Measurements from ENCODE around the gene SNW1. TPM values are rescaled to one million over a fixed set of nuclear protein-coding genes. Genes with fewer than 3 reads are reported as not detected.

Gene SNW1
- total RNA-seq, 1 experiment from 2014 or later, result 92.1 TPM

DNA sequence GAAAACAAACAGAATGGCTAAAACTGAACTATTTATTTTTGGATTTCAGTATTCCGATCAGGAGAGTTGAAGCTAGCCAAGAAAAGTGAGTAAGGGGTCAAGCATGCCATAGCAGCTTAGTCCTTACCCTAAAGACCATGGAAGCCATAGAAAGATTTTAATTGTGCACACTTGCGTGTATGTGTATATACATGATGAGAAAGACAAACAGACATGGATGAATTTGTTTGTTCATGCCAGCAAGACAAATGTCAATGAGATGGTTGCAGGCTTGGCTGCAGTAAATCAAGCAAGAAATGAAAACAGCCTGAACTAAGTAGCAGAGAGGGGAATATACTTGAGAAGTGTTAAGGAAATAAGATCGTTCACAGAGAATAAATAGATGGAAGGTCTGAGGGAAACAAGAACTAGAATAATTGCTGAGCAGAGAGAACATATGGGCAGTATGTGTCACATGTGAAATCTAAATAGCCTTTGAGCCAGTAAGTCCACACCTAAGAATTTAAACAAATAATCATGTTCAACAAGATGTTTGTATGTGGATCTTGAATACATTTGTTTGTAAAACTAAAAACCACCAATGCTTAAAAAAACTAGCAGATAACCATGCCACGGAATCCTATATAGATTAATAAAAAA is 14.8 kb downstream of the SNW1 start:
- ATAC-seq, result no peak
- ChIA-PET CTCF (no interaction called here), POLR2A (no interaction called here)
- TF ChIP-seq ZNF219 (CRISPR knock-in tag; IDR thresholded peaks at IDR 0.05; ENCODE audit: borderline replicate concordance), result no peak
- TF ChIP-seq GABPB1 (CRISPR knock-in tag; IDR thresholded peaks at IDR 0.05), result no peak
- no peak for TF ChIP-seq TEAD4 (CRISPR knock-in tag; IDR thresholded peaks at IDR 0.05)
- TF ChIP-seq NFE2L1 (CRISPR knock-in tag; IDR thresholded peaks at IDR 0.05), result no peak
- TF ChIP-seq, protein P1, sequence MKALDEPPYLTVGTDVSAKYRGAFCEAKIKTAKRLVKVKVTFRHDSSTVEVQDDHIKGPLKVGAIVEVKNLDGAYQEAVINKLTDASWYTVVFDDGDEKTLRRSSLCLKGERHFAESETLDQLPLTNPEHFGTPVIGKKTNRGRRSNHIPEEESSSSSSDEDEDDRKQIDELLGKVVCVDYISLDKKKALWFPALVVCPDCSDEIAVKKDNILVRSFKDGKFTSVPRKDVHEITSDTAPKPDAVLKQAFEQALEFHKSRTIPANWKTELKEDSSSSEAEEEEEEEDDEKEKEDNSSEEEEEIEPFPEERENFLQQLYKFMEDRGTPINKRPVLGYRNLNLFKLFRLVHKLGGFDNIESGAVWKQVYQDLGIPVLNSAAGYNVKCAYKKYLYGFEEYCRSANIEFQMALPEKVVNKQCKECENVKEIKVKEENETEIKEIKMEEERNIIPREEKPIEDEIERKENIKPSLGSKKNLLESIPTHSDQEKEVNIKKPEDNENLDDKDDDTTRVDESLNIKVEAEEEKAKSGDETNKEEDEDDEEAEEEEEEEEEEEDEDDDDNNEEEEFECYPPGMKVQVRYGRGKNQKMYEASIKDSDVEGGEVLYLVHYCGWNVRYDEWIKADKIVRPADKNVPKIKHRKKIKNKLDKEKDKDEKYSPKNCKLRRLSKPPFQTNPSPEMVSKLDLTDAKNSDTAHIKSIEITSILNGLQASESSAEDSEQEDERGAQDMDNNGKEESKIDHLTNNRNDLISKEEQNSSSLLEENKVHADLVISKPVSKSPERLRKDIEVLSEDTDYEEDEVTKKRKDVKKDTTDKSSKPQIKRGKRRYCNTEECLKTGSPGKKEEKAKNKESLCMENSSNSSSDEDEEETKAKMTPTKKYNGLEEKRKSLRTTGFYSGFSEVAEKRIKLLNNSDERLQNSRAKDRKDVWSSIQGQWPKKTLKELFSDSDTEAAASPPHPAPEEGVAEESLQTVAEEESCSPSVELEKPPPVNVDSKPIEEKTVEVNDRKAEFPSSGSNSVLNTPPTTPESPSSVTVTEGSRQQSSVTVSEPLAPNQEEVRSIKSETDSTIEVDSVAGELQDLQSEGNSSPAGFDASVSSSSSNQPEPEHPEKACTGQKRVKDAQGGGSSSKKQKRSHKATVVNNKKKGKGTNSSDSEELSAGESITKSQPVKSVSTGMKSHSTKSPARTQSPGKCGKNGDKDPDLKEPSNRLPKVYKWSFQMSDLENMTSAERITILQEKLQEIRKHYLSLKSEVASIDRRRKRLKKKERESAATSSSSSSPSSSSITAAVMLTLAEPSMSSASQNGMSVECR (CRISPR knock-in tag; IDR thresholded peaks at IDR 0.05; ENCODE audit: borderline replicate concordance), result no peak
- TF ChIP-seq, protein P2, sequence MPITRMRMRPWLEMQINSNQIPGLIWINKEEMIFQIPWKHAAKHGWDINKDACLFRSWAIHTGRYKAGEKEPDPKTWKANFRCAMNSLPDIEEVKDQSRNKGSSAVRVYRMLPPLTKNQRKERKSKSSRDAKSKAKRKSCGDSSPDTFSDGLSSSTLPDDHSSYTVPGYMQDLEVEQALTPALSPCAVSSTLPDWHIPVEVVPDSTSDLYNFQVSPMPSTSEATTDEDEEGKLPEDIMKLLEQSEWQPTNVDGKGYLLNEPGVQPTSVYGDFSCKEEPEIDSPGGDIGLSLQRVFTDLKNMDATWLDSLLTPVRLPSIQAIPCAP (CRISPR knock-in tag; IDR thresholded peaks at IDR 0.05), result no peak
- no peak overlapping the region for H3K4me3 Mint-ChIP-seq
- DNase-seq (ENCODE audit: low spot score), result no peak
- H3K27ac Mint-ChIP-seq, result no peak overlapping the region
- peaks cover 56% of the 10 kb centered on the region for H3K36me3 Mint-ChIP-seq
- no peaks in the 10 kb centered on the region for H3K4me1 Mint-ChIP-seq
- peaks cover 7% of the 10 kb centered on the region for H3K9me3 Mint-ChIP-seq
- H3K27me3 Mint-ChIP-seq (ENCODE audit: low read depth), result no peaks in the 10 kb centered on the region

DNA sequence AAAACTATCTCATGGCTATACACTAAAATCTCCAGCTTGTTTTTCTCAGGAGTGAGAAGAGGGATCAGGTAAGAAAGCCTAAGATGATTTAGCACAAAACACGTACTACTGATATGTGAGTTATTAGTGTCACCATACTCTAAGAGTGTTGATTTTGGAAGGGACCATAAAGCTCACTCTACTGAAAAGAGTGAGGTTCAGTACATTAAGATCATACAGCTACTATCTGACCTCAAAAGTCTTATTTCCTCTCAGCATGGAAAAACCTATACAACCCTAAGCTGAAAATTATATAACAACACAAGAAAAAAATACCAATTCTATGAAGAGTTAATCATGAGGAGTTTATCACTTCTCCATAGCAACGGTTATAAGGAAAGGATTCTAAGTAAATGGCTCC is 19.5 kb downstream of the SNW1 start:
- Mint-ChIP-seq H3K36me3 (peaks cover 39% of the 10 kb centered on the region), H3K4me3 (no peak overlapping the region), H3K4me1 (no peaks in the 10 kb centered on the region), H3K27ac (no peak overlapping the region), H3K27me3 (ENCODE audit: low read depth) (no peaks in the 10 kb centered on the region), H3K9me3 (no peaks in the 10 kb centered on the region)
- ATAC-seq (no peak), DNase-seq (ENCODE audit: low spot score) (no peak)
- TF ChIP-seq RELA (CRISPR knock-in tag; IDR thresholded peaks at IDR 0.05; ENCODE audit: borderline replicate concordance) (no peak), ZNF232 (CRISPR knock-in tag; IDR thresholded peaks at IDR 0.05) (no peak), IRF2 (CRISPR knock-in tag; IDR thresholded peaks at IDR 0.05; ENCODE audit: borderline replicate concordance, low read depth) (no peak), OVOL2 (CRISPR knock-in tag; IDR thresholded peaks at IDR 0.05; ENCODE audit: borderline replicate concordance) (no peak), ETV6 (CRISPR knock-in tag; IDR thresholded peaks at IDR 0.05) (no peak), ZNF138 (CRISPR knock-in tag; conservative IDR thresholded peaks at IDR 0.05) (no peak), FOXP1 (CRISPR knock-in tag; IDR thresholded peaks at IDR 0.05; ENCODE audit: borderline replicate concordance) (no peak), FOXJ3 (CRISPR knock-in tag; IDR thresholded peaks at IDR 0.05; ENCODE audit: borderline replicate concordance) (no peak), TEAD1 (CRISPR knock-in tag; IDR thresholded peaks at IDR 0.05) (no peak), RORB (CRISPR knock-in tag; IDR thresholded peaks at IDR 0.05) (no peak), ZNF263 (CRISPR knock-in tag; IDR thresholded peaks at IDR 0.05; ENCODE audit: low read depth) (no peak), SMAD3 (CRISPR knock-in tag; IDR thresholded peaks at IDR 0.05; ENCODE audit: borderline replicate concordance) (no peak), ZNF219 (CRISPR knock-in tag; IDR thresholded peaks at IDR 0.05; ENCODE audit: borderline replicate concordance) (no peak), ZNF121 (CRISPR knock-in tag; IDR thresholded peaks at IDR 0.05) (no peak), SOX15 (CRISPR knock-in tag; IDR thresholded peaks at IDR 0.05) (no peak)
- TF ChIP-seq, protein P3, sequence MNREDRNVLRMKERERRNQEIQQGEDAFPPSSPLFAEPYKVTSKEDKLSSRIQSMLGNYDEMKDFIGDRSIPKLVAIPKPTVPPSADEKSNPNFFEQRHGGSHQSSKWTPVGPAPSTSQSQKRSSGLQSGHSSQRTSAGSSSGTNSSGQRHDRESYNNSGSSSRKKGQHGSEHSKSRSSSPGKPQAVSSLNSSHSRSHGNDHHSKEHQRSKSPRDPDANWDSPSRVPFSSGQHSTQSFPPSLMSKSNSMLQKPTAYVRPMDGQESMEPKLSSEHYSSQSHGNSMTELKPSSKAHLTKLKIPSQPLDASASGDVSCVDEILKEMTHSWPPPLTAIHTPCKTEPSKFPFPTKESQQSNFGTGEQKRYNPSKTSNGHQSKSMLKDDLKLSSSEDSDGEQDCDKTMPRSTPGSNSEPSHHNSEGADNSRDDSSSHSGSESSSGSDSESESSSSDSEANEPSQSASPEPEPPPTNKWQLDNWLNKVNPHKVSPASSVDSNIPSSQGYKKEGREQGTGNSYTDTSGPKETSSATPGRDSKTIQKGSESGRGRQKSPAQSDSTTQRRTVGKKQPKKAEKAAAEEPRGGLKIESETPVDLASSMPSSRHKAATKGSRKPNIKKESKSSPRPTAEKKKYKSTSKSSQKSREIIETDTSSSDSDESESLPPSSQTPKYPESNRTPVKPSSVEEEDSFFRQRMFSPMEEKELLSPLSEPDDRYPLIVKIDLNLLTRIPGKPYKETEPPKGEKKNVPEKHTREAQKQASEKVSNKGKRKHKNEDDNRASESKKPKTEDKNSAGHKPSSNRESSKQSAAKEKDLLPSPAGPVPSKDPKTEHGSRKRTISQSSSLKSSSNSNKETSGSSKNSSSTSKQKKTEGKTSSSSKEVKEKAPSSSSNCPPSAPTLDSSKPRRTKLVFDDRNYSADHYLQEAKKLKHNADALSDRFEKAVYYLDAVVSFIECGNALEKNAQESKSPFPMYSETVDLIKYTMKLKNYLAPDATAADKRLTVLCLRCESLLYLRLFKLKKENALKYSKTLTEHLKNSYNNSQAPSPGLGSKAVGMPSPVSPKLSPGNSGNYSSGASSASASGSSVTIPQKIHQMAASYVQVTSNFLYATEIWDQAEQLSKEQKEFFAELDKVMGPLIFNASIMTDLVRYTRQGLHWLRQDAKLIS (CRISPR knock-in tag; IDR thresholded peaks at IDR 0.05; ENCODE audit: borderline replicate concordance), result no peak
- TF ChIP-seq, protein P4, sequence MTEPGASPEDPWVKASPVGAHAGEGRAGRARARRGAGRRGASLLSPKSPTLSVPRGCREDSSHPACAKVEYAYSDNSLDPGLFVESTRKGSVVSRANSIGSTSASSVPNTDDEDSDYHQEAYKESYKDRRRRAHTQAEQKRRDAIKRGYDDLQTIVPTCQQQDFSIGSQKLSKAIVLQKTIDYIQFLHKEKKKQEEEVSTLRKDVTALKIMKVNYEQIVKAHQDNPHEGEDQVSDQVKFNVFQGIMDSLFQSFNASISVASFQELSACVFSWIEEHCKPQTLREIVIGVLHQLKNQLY (CRISPR knock-in tag; IDR thresholded peaks at IDR 0.05), result no peak
- TF ChIP-seq, protein P5, sequence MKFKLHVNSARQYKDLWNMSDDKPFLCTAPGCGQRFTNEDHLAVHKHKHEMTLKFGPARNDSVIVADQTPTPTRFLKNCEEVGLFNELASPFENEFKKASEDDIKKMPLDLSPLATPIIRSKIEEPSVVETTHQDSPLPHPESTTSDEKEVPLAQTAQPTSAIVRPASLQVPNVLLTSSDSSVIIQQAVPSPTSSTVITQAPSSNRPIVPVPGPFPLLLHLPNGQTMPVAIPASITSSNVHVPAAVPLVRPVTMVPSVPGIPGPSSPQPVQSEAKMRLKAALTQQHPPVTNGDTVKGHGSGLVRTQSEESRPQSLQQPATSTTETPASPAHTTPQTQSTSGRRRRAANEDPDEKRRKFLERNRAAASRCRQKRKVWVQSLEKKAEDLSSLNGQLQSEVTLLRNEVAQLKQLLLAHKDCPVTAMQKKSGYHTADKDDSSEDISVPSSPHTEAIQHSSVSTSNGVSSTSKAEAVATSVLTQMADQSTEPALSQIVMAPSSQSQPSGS (CRISPR knock-in tag; IDR thresholded peaks at IDR 0.05; ENCODE audit: borderline replicate concordance, low read depth), result no peak
- TF ChIP-seq, protein P6, sequence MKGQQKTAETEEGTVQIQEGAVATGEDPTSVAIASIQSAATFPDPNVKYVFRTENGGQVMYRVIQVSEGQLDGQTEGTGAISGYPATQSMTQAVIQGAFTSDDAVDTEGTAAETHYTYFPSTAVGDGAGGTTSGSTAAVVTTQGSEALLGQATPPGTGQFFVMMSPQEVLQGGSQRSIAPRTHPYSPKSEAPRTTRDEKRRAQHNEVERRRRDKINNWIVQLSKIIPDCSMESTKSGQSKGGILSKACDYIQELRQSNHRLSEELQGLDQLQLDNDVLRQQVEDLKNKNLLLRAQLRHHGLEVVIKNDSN (CRISPR knock-in tag; IDR thresholded peaks at IDR 0.05), result no peak
- CTCF ChIA-PET, result interaction anchor here (1.1 kb wide), 1 partner anchor 22 kb away, joined by 3 read pairs; no protein-coding TSS in a partner anchor
- POLR2A ChIA-PET, result interaction anchor here (0.5 kb wide), 1 partner anchor 209 kb away, joined by 3 read pairs; no protein-coding TSS in a partner anchor
